Measurements from ENCODE around the gene ADD2. TPM values are rescaled to one million over a fixed set of nuclear protein-coding genes. Genes with fewer than 3 reads are reported as not detected.

The ADD2 gene
- total and polyA plus RNA-seq, 12 donors: 0.20 to 5.6 (median 1.9) TPM; not detected in 1

- no peak for DNase-seq
- 72 to 84% (median 77%) methylated on average over 9 of the region's 9 CpGs for WGBS, 4 donors
- intact Hi-C loops (cut with DNase I): no loop called here
These were observed 58.5 kb downstream of the ADD2 start for GRCh38 chr2:70709275-70710037.

GRCh38 chr2:70708376-70709199 lies 59.4 kb downstream of the ADD2 start:
- no peaks in the 10 kb centered on the region for H3K9me3 ChIP-seq (replicated peaks in 1 of 3)
- intact Hi-C loops (cut with DNase I): no loop called here

More at GRCh38 chr2:70709275-70710037, 58.5 kb downstream of the ADD2 start:
- H3K36me3 ChIP-seq (replicated peaks in 1 of 2): no peaks in the 10 kb centered on the region
- H3K27ac ChIP-seq: no peak overlapping the region
- H3K27me3 ChIP-seq: no peaks in the 10 kb centered on the region
- H3K4me1 ChIP-seq (replicated peaks in 1 of 2): no peaks in the 10 kb centered on the region
- TF ChIP-seq CTCF (IDR thresholded peaks at IDR 0.05) (no peak), POLR2A (IDR thresholded peaks at IDR 0.05) (no peak)
- no peak overlapping the region for H3K4me3 ChIP-seq
- no peaks in the 10 kb centered on the region for H3K9me3 ChIP-seq (replicated peaks in 1 of 3)

GRCh38 chr2:70707706-70708105 lies 60.3 kb downstream of the ADD2 start:
- intact Hi-C loops (cut with DNase I): no loop called here
- H3K27ac ChIP-seq: no peak overlapping the region
- no peaks in the 10 kb centered on the region for H3K27me3 ChIP-seq
- H3K9me3 ChIP-seq (replicated peaks in 1 of 3): no peaks in the 10 kb centered on the region
- TF ChIP-seq POLR2A (IDR thresholded peaks at IDR 0.05): no peak
- TF ChIP-seq CTCF (IDR thresholded peaks at IDR 0.05): no peak
- 78 to 100% (median 93%) methylated on average over 1 of the region's 1 CpG for WGBS, 4 donors
- no peak for DNase-seq
- no peaks in the 10 kb centered on the region for H3K4me1 ChIP-seq (replicated peaks in 1 of 2)
- H3K4me3 ChIP-seq: no peak overlapping the region
- no peaks in the 10 kb centered on the region for H3K36me3 ChIP-seq (replicated peaks in 1 of 2)

More at GRCh38 chr2:70708376-70709199, 59.4 kb downstream of the ADD2 start:
- DNase-seq: no peak
- no peak overlapping the region for H3K4me3 ChIP-seq
- 71 to 85% (median 80%) methylated on average over 3 of the region's 3 CpGs for WGBS, 4 donors
- no peaks in the 10 kb centered on the region for H3K36me3 ChIP-seq (replicated peaks in 1 of 2)
- H3K4me1 ChIP-seq (replicated peaks in 1 of 2): no peaks in the 10 kb centered on the region
- no peak for TF ChIP-seq POLR2A (IDR thresholded peaks at IDR 0.05)
- no peak for TF ChIP-seq CTCF (IDR thresholded peaks at IDR 0.05)
- H3K27me3 ChIP-seq: no peaks in the 10 kb centered on the region
- no peak overlapping the region for H3K27ac ChIP-seq

DNA sequence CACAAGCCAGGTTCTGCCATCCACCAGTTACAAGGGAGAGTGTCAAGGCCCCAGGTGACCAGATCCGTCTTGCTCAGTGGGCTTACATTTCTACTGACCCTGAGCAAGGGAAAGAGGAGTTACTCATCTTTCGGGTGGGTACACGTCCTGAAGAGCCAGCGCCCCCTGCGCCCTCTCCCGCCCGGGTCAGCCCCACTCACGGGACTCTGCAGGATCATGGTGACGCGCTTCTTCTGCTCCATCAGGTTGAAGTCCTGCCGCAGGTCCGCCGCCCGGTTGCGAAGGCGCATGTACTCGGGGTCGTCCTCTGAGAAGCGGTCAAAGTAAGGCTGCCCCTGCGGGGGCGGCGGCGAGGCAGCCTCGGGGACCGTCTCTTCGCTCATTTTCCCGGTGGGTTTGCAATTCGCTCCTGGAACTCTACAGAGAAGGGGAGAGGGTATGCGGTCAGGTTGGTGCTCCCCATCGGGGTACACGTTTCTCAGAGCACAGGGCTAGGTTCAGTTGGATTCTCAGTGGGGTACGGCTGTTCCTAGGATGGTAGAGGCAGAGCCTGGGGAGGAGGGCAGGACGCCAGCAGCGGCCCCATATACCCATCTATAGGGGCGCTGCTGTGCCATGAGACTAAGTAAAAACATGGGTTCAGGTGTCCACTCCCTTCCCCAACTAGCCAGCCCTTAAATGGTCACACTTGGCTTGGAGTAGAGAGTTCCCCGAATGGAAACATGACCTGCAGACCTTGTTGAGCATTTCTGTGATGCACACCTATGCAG lies 61.8 kb downstream of the ADD2 start:
- Histone ChIP-seq H3K4me3 (no peak overlapping the region), H3K27ac (no peak overlapping the region), H3K27me3 (no peaks in the 10 kb centered on the region), H3K9me3 (replicated peaks in 1 of 3) (no peaks in the 10 kb centered on the region), H3K4me1 (replicated peaks in 1 of 2) (no peaks in the 10 kb centered on the region), H3K36me3 (replicated peaks in 1 of 2) (no peaks in the 10 kb centered on the region)
- intact Hi-C loops (cut with DNase I): no loop called here
- WGBS, 4 donors: 86 to 94% (median 92%) methylated on average over 34 to 36 of the region's 36 CpGs
- no peak for TF ChIP-seq POLR2A (IDR thresholded peaks at IDR 0.05)
- no peak for TF ChIP-seq CTCF (IDR thresholded peaks at IDR 0.05)
- no peak for DNase-seq

Data from adrenal gland (tissue), 12 donors.